T-helper 2 cell (primary cell): Measurements from ENCODE around the gene CCDC178.

ENCODE experiments used
- DNase-seq, 5 experiments: peaks; one replicate each; pipeline versions ENCODE4 v3.0.0 to v3.0.0-alpha.2; 2012 to 2022

CCDC178 gene

DNA sequence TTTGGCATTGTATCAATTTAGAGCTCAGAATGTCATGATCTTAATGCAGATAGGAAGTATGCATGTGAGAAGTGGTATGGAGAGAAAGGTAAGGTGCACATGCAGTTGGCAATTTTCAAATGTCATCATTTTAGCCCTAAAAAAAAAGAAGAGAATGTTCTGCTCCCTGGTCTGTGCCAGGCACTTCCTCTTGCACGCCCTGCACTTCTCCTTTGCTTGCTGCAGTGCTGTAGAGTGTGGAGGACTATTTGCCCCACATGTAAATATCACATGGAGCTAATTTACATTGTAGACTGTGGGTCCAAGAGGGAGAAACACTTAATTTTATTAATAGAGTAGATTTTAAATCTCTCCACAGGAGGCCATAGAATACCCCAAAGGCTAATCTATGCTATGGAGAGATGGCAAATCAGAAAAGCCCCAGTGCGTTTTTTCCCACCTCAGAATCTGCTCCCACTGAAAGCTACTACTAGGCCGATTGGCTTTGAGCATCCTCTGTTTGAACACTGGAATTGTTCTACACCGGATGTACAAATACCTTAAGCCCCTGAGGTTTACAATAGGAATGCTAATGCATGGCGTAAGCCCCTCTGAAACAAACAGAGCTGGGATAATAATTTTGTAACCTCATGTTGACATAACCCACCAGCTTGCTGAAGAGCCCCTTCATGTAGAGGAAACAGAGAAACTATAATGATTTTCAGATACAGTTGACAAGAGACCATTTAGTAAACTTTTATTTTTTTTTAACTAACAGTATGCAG is 530.5 kb downstream of the CCDC178 start:
- DNase-seq = no peak

DNA sequence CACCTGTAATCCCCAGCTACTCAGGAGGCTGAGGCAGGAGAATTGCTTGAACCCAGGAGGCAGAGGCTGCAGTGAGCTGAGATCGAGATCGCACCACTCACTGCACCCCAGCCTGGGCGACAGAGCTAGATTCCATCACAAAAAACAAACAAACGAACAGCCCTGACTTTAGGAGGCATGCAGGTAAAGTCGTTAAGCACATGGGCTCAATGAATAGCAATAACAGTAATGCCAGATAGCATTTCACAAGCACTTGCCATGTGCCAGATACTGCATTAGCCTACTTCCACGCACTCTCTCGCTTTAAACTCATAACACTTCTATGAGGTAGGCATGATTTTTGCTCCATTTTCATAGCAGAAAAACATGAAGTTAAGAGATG is 532.1 kb downstream of the CCDC178 start:
- no peak for DNase-seq

DNA sequence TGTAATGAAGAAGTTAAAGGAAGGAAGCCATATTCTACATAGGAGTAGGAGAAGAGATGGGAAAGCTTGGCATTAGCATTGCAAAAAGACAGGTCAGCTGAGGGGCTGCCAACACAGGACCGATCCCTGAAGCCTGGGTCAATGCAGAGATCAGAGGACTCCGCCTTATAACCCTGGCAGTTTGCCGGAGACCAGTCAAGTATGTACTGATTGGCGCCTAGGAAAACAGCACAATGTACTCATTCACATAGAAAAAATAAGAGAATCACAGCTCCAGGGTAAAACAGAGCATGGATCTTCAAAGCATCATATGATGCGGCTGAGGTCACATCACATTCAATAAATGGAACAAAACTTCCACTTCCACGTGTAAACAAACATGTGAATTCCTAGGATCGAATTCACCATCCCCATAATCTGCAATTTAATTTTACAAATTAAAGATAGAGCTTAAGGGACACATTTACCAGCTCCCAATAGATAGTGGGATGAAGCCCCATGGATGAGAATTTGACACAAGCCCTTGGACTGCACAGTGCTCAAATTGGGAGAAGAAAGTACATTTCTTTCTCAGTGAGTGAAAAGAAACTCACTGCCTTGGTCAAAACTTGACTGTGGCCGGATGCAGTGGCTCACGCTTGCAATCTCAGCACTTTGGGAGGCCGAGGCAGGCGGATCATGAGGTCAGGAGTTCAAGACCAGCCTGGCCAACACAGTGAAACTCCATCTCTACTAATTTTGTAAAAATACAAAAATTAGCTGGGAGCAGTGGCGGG is 532.7 kb downstream of the CCDC178 start:
- DNase-seq = no peak

DNA sequence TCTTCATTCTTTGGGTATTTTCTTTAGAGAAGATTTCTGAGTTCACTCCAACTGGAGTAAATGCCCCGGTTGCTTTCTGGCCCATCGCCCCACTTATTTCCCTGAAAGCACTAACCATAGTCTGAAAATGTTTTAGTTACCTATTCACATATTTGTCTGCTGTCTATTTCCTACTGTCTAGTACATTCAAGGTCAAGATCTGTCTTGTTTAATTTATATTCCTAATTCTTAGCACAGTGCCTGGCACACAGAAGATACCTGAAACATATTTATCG is 533.3 kb downstream of the CCDC178 start:
- DNase-seq = no peak

DNA sequence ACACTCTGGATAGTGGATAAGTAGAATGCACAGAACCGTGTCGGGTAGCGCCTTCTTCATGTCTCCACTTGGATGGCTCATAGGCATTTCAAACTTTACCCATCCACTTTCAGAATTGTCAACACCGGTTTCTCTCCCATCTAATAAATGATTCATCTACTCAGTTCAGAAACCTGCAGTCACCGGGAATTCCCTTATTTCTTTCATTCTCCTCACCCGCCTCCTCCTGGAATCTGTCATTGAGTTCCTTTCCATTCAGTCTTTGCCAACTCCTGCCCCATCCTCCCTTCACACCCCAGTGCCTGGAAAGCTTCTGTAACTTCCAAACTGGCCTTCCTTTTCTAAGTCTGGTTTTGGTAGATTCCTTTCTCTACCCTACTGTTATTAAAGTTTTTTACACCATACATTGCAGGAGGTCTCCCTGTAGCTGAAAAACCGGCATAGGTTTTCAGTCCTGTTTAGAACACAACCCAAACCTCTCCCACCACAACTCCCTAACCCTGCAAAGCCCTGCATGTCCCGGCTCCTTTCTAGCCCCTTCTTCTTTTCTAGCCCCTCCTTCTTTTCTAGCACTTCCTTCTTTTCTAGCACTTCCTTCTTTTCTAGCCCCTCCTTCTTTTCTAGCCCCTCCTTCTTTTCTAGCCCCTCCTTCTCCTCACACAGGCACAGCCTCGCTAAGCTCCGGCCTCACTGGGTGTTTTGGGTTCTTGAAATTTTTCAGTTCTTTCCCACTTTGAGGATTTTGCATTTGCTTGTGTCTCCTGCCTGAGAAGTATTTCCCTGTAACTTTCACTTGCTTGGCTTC is 533.8 kb downstream of the CCDC178 start:
- DNase-seq = no peak

DNA sequence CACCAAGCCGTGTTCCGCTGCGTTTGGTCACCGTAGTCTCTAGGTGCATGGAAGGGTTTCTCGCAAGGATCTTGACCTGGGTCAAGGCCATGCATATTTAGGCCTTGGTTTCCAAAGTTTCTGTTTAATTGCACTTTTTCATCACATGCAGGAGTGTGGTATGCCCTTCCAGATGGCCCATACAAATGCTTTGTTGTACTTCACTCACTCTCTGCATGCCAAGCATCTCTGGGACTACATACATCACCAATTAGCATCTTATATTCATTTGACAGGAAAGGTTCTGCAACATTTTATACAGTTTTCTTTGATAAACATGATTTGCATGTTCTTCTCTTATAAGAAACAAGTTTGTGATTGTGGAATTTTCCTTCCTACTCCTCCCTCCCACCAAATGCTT is 534.9 kb downstream of the CCDC178 start:
- no peak for DNase-seq

DNA sequence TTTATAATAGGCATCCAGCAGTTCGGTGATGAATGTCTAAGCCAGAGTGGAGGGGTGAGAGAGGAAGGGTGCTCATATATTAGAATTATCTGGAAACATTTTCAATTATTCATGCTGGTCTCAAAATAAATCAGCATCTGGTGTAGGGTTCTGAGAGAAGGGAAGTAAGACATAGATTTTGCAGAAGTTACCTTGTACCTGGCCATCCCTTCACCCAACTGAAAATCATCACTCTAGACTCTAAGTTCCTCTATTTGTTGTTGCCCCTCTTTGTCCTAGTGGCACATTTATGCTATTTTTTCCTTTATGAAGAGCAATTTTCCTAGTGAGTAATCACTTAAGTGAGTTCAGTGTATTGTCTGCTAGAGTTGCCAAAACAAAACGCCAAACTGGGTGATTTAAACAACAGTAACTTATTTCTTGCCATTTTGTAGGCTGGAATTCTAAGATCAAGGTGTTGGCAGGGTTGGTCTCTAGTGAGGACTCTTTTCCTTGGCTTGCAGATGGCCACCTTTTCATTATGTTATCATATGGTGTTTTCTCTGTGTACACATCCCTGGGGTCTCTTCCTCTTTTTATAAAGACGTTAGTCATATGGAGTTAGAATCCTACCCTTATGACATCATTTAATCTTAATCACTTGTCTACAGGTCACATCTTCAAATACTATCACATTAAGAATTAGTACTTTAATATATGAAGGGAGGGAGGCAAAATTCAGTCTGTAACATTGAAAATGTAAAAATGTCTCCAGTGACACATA is 537.8 kb downstream of the CCDC178 start:
- DNase-seq = no peak

DNA sequence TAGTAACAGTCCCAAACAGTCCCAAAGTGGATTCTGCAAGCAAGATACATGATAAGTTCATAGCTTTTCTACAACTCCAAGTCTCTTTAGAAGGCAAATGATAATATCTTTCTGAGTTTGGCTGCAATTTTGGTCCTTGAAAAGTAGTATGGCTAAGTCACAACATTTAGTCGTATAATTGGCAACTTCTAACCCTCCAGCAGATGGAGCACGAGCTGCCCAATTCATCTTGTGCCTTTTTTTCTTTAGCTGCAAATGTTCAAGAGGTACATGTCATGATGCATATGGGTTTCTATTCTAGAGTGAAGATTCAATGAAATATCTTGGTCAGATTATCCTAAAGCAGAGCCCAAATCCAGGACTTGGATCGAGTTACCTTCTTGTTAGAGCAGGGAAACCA is 540.7 kb downstream of the CCDC178 start:
- DNase-seq = no peak

DNA sequence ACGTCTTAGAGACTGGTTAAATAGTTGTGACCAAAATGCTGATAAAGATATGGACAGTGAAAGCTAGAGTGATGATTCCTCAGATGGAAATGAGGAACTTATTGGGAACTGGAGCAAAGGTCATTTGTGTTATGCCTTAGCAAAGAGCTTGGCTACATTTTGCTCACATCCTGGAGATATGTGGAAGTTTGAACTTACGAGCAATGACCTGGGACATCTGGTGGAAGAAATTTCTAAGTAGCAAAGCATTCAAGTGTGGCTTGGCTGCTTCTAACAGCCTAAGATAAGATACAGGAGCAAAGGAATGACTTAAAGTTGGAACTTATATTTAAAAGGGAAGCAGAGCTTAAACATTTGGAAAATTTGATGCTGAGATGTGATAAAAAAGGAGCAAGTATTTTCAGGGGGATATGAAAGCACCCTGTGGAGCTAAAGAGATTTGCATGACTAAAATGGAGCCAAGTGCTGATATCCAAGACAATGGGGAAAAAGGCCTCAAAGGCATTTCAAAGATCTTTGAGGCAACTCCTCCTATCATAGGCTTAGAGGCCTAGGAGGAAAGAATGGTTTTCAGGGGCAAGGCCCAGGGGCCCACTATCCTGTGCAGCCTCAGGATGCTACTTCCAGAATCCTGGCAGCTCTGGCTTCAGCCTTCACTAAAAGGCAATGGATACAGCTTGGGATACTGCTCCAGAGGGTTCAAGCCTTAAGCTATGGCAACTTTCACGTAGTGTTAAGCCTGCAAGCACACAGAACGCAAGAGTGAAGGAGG is 543.6 kb downstream of the CCDC178 start:
- no peak for DNase-seq

DNA sequence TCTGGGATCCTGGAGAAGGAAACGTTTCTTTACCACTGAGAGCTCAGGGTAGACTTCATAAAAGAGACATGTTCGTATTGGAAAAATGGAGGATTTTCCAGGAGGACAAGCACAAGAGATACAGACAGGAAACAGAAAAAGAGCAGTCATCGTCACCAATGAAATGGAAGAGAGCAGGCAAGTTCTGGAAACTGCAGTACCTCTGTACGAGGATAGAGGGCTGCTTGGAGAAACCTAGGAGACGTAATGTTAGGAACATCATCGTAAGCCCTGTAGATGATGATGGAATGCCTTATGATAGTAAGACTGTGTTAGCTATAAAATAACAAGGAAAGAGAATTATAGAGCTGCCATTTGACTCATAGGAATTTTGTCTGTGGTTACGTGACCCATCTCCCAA is 546.6 kb downstream of the CCDC178 start:
- no peak for DNase-seq

DNA sequence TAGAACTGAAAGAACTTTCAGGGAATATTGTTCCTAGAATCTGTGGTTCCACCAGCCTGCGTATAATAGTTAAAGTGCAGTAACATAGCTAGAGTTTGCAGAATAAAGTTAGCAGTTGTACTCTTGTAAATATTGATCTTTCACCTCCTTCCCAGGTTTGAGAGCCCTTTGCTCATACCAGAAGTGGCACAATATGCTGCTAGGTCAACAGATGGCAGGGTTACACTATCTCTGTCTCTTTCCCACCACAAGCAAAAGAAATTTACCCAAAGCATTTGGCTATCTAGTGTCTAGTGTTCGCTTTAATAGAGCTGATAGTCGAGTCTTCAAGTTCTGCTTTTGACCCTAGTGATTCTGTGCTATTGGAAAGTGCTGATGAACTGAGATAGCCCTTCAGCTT is 548.7 kb downstream of the CCDC178 start:
- DNase-seq = no peak

DNA sequence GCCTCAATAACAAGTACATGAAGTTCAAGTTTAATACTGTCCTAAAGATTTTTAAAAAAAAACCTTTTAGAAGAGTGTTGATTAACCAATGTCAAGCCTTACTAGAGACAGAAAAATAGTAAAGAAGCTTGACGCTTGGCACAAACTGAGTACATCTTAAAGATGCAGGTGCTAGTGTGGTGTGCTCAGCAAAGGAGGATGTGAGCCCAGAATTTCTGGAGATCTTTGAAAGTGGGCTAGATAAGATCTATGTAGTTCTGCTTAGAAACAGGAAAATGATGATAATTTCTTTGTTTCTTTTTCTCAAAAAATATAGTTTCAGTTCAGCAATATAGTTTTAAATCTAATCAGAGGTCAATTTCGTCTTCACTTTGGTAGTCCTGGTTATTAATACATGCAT is 549.4 kb downstream of the CCDC178 start:
- no peak for DNase-seq

DNA sequence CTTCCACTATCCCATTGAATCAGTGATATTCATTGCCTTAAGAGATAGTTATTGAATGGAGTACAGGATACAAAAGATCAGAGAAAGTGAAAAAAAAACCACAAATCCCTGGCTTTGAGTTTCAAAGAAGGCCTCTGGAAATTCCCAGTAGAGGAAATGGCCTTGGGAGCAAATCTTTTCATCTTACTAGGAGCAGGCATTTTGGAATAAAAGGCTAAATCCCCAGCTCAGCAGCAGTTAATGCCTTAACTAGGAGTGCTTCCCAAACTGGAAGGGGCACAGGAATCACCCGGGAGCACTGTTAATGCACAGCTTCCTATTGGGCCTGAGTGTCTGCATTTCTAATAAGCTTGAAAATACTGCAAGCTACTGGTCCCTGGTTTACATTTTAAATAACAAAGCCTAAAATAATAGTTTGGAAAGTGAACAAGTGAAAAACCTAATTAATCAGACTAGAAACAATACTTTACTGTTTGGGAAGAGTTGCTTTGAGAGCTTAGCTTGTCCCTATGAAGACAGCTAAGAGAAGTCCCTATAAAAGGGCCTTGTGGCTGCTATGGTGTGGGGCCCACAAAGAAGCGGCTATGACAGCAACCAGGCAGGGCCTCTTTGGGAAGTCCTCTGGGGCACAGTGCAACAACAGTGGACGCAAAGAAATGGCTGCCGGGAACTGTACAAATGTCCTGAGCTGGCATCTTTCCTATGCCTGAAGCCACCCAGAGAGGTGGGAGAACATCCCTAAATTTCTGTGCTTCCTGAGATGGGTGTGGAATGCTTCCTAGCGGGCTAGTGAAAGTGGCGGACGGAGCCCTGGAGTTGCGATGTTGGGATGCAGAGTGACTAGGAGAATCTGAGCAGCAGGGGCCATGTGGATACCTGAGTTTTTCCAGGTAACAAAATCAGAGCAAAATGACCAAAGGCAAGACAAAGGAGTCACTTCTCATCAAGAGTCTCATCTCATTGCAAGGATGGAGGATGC is 550.6 kb downstream of the CCDC178 start:
- DNase-seq = no peak

DNA sequence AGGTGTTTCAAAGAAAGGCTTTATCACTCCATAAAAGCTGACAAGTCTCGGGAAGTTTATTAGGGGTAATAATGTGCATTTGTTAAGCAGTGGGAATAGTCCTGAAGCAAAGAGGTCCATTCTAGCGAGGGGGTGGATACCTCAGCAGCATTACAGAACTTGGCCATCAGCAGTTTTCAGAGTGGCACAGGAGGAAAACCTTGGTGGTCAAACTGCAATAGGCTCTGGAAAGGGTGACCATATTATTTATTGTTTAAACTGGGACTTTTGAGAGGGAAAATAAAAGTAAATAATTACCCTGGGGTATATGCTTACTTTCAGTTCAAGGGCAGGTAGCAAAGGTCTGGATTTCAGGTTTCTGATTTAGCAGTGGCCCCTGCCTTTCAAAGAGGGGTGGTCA is 552.2 kb downstream of the CCDC178 start:
- DNase-seq = no peak
